ENCODE results near the gene TMEM121B. TPM values are rescaled to one million over a fixed set of nuclear protein-coding genes. Genes with fewer than 3 reads are reported as not detected.

TMEM121B gene
- total RNA-seq, 1 experiment from 2014 or later = 8.1 TPM

DNA sequence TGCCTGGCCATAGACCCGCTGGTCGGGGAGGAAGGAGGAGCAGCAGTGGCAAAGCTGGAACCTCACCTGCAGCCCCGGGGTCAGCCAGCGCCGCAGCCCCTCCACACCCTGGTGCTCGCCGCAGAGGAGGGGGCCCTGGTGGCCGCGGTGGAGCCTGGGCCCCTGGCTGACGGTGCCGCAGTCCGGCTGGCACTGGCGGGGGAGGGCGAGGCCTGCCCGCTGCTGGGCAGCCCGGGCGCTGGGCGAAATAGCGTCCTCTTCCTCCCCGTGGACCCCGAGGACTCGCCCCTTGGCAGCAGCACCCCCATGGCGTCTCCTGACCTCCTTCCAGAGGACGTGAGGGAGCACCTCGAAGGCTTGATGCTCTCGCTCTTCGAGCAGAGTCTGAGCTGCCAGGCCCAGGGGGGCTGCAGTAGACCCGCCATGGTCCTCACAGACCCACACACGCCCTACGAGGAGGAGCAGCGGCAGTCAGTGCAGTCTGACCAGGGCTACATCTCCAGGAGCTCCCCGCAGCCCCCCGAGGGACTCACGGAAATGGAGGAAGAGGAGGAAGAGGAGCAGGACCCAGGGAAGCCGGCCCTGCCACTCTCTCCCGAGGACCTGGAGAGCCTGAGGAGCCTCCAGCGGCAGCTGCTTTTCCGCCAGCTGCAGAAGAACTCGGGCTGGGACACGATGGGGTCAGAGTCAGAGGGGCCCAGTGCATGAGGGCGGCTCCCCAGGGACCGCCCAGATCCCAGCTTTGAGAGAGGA lies 11.9 kb downstream of the TMEM121B start:
- H2AK5ac ChIP-seq (ENCODE audit: insufficient read length, low read length) = no peak overlapping the region
- WGBS (ENCODE audit: extremely low coverage, insufficient read length, low lambda C conversion rate) = no CpG with 5 or more reads among the region's 42 CpGs
- peaks cover 2 to 12% (median 3%) of the 10 kb centered on the region in 3 experiments; a peak in 4 of 7 replicates for H3K36me3 Mint-ChIP-seq (ENCODE audit: insufficient read depth in 1 of 3, low read depth in 3 of 3)
- no peak overlapping the region for H2BK5ac ChIP-seq (ENCODE audit: insufficient read length, low read length)
- H4K5ac ChIP-seq (ENCODE audit: insufficient read length, low read depth, low read length) = no peak overlapping the region
- H3K4me1 ChIP-seq (ENCODE audit: insufficient read depth, low read length) = no peaks in the 10 kb centered on the region
- no peak for DNase-seq
- no peak overlapping the region for H2BK120ac ChIP-seq (ENCODE audit: low read depth, low read length, poor library complexity, severe bottlenecking)
- no peak overlapping the region for H3K23ac ChIP-seq (ENCODE audit: insufficient read length, low read depth, low read length)
- H2AFZ ChIP-seq (ENCODE audit: low read length) = no peak overlapping the region
- no peaks in the 10 kb centered on the region for H3K9me3 ChIP-seq (ENCODE audit: control insufficient read depth, low read depth, low read length)
- TF ChIP-seq, protein P1, sequence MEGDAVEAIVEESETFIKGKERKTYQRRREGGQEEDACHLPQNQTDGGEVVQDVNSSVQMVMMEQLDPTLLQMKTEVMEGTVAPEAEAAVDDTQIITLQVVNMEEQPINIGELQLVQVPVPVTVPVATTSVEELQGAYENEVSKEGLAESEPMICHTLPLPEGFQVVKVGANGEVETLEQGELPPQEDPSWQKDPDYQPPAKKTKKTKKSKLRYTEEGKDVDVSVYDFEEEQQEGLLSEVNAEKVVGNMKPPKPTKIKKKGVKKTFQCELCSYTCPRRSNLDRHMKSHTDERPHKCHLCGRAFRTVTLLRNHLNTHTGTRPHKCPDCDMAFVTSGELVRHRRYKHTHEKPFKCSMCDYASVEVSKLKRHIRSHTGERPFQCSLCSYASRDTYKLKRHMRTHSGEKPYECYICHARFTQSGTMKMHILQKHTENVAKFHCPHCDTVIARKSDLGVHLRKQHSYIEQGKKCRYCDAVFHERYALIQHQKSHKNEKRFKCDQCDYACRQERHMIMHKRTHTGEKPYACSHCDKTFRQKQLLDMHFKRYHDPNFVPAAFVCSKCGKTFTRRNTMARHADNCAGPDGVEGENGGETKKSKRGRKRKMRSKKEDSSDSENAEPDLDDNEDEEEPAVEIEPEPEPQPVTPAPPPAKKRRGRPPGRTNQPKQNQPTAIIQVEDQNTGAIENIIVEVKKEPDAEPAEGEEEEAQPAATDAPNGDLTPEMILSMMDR (conservative IDR thresholded peaks at IDR 0.05) = no peak
- H4K20me1 ChIP-seq (ENCODE audit: control insufficient read depth, insufficient read depth, insufficient read length) = no peaks in the 10 kb centered on the region
- H3K18ac ChIP-seq (ENCODE audit: insufficient read length, low read depth, low read length) = no peak overlapping the region
- no peak overlapping the region for H3K4ac ChIP-seq (ENCODE audit: low read depth, low read length)
- no peak overlapping the region for H3K9ac ChIP-seq (ENCODE audit: extremely low read depth, insufficient read length, low read length)
- no peak overlapping the region for H3K56ac ChIP-seq (ENCODE audit: insufficient read length, low read depth, low read length)
- H3T11ph ChIP-seq (ENCODE audit: low read length) = no peak overlapping the region
- H3K9me3 Mint-ChIP-seq = no peaks in the 10 kb centered on the region; a peak in 1 of 5 replicates
- H3K27me3 ChIP-seq (ENCODE audit: insufficient read depth, low read length) = no peaks in the 10 kb centered on the region
- no peak overlapping the region for H3K4me3 Mint-ChIP-seq
- H3K23me2 ChIP-seq (ENCODE audit: insufficient read length, low read depth, low read length, poor library complexity, severe bottlenecking) = no peaks in the 10 kb centered on the region
- H3K79me1 ChIP-seq (ENCODE audit: insufficient read depth, low read depth, low read length, poor library complexity, severe bottlenecking) = no peaks in the 10 kb centered on the region
- H2BK12ac ChIP-seq (ENCODE audit: insufficient read length, low read depth, low read length) = no peak overlapping the region
- no peaks in the 10 kb centered on the region for H3K79me2 ChIP-seq (ENCODE audit: insufficient read depth, low read length)
- peaks cover 0 to 8% of the 10 kb centered on the region in 2 experiments; a peak in 3 of 4 replicates for H3K4me1 Mint-ChIP-seq
- H2BK15ac ChIP-seq (ENCODE audit: low read depth, low read length) = no peak overlapping the region
- H3K27me3 Mint-ChIP-seq (ENCODE audit: low read depth) = no peaks in the 10 kb centered on the region
- H2BK20ac ChIP-seq (ENCODE audit: low read depth, low read length, poor library complexity, severe bottlenecking) = no peak overlapping the region
- H3K27ac ChIP-seq (ENCODE audit: insufficient read length, low read depth, low read length) = no peak overlapping the region
- H3K14ac ChIP-seq (ENCODE audit: insufficient read depth, low read length) = no peak overlapping the region; the same call in 1 of the 2 replicates
- H3K27ac Mint-ChIP-seq = no peak overlapping the region
- H4K8ac ChIP-seq (replicated peaks; ENCODE audit: insufficient read length, low read depth, low read length) = no peak overlapping the region
- no peak overlapping the region for H4K91ac ChIP-seq (ENCODE audit: insufficient read length, low read depth, low read length)
- H3K4me2 ChIP-seq (ENCODE audit: insufficient read depth, insufficient read length, low read length) = no peak overlapping the region

Measured in H9 (cell line).